K562 (cell line): ENCODE measurements around the gene ZNF775. TPM values are rescaled to one million over a fixed set of nuclear protein-coding genes. Genes with fewer than 3 reads are reported as not detected.

Experiments
- ATAC-seq: fragments of 200-7000 bp; cut with Tn5 transposase; 3 replicates; pipeline ENCODE4 v1.9.1; 2020; ENCODE audit warnings: moderate library complexity
- BruUV-seq: library from RNA; stranded (reverse); fragments of 400-500 nt; replicated peaks from 2 replicates; lab custom pipeline; 2021; lab: Mats Ljungman, UMichigan
- CTCF ChIA-PET: fragments of 300-600 bp; formaldehyde crosslinking; extraction: SDS; loops from one replicate; lab custom pipeline; 2021; ENCODE audit warnings: low intra/inter-chr PET ratio; lab: Yijun Ruan, JAX
- POLR2A ChIA-PET: fragments of 300-600, 350-650 bp; sonication (Branson Sonifier 250); formaldehyde crosslinking; extraction: SDS; loops from one replicate; lab custom pipeline; 2021; ENCODE audit warnings: antibody characterized with exemption, inconsistent platforms; lab: Yijun Ruan, JAX
- DNase-seq, 4 experiments: peaks; one replicate each; pipeline versions ENCODE4 v3.0.0 to v3.0.0-alpha.2; 2011 to 2018; ENCODE audit warnings: low spot score in 3 of 4, mixed read lengths in 3 of 4; ENCODE audit errors: extremely low read depth in 1 of 4
- FAIRE-seq: peaks from 2 replicates; lab custom pipeline; 2011; peaks lifted over from hg19 to GRCh38; lab: Jason Lieb, UNC
- H2AFZ ChIP-seq: 2 replicates; pipeline ENCODE4 v1.6.0; 2011; ENCODE audit warnings: low read depth, low read length, control low read depth, inconsistent platforms
- H3K27ac ChIP-seq: fragments of 200-600 bp; 3 replicates; pipeline ENCODE4 v1.8.0; 2011; ENCODE audit warnings: low read depth, mild to moderate bottlenecking, control low read depth, inconsistent platforms, low read length, moderate library complexity, mixed read lengths; ENCODE audit errors: extremely low read depth
- H3K27me3 ChIP-seq, 2 experiments: fragments of 300-600 bp in 1 of 2; 2 replicates in 1 of 2; 3 replicates in 1 of 2; pipeline versions ENCODE4 v1.6.0 to v1.8.0; 2011; ENCODE audit warnings: inconsistent platforms in 2 of 2, low read length in 2 of 2, mild to moderate bottlenecking in 1 of 2, mixed read lengths in 1 of 2, moderate library complexity in 1 of 2; ENCODE audit not compliant: control insufficient read depth in 2 of 2, insufficient read depth in 2 of 2
- H3K36me3 ChIP-seq: fragments of 300-600 bp; 3 replicates; pipeline ENCODE4 v1.8.0; 2011; ENCODE audit warnings: mild to moderate bottlenecking, low read length, inconsistent platforms; ENCODE audit not compliant: control insufficient read depth, insufficient read depth
- H3K4me1 ChIP-seq, 2 experiments: fragments of 200-600 bp in 1 of 2; replicated peaks in 1 of 2; 2 replicates in 1 of 2; 3 replicates in 1 of 2; pipeline versions ENCODE4 v1.5.1 to v1.8.0; 2011; ENCODE audit warnings: inconsistent platforms in 2 of 2, low read length in 2 of 2, mild to moderate bottlenecking in 1 of 2, mixed read lengths in 1 of 2, moderate library complexity in 1 of 2; ENCODE audit not compliant: control insufficient read depth in 2 of 2, insufficient read depth in 2 of 2
- H3K4me2 ChIP-seq: 2 replicates; pipeline ENCODE4 v1.6.1; 2011; ENCODE audit warnings: low read length, control low read depth, inconsistent platforms, mixed read lengths; ENCODE audit not compliant: insufficient read depth
- H3K4me3 ChIP-seq: fragments of 200-600 bp; sonication (generic), shearing (Covaris generic); 2 replicates; pipeline ENCODE4 v1.5.1; 2016; ENCODE audit warnings: control low read depth, inconsistent platforms
- H3K79me2 ChIP-seq: fragments of 200-600 bp; 3 replicates; pipeline ENCODE4 v1.8.0; 2011; ENCODE audit warnings: low read length, inconsistent platforms; ENCODE audit not compliant: control insufficient read depth, insufficient read depth
- H3K9ac ChIP-seq, 2 experiments: 2 replicates each; pipeline versions ENCODE4 v1.6.0 to v1.6.1; 2011; ENCODE audit warnings: low read depth in 2 of 2, low read length in 2 of 2, control low read depth in 1 of 2, inconsistent platforms in 1 of 2, mild to moderate bottlenecking in 1 of 2, mixed read lengths in 1 of 2; ENCODE audit not compliant: insufficient read depth in 1 of 2
- H3K9me1 ChIP-seq: one replicate; pipeline ENCODE4 v1.6.0; 2011; ENCODE audit warnings: inconsistent platforms, mild to moderate bottlenecking, low read length, moderate library complexity; ENCODE audit not compliant: control insufficient read depth, insufficient read depth
- H3K9me3 ChIP-seq: replicated peaks from 2 replicates; pipeline ENCODE4 v1.5.1; 2011; ENCODE audit warnings: low read depth, low read length, inconsistent platforms; ENCODE audit not compliant: control insufficient read depth, insufficient read depth
- H4K20me1 ChIP-seq: replicated peaks from 2 replicates; pipeline ENCODE4 v1.6.1; 2011; ENCODE audit warnings: low read length, inconsistent platforms, mixed read lengths; ENCODE audit not compliant: control insufficient read depth, insufficient read depth
- FOXA3 ChIP-seq, 2 experiments: fragments of 450-650 bp in 1 of 2; sonication (generic) in 1 of 2; formaldehyde crosslinking; IDR thresholded peaks in 1 of 2; conservative IDR thresholded peaks in 1 of 2; 2 replicates each; pipeline versions ENCODE4 v1.4.0 to v1.8.0; 2020 to 2022; ENCODE audit warnings: mild to moderate bottlenecking in 2 of 2, missing genetic modification reagents in 1 of 2
- HCFC1 ChIP-seq: IDR thresholded peaks from 2 replicates; pipeline ENCODE4 v1.6.1; 2012; ENCODE audit warnings: low read depth, low read length, improper control_type of control experiment
- SAFB2 ChIP-seq: fragments of 200-400 bp; formaldehyde crosslinking; IDR thresholded peaks from 2 replicates; pipeline ENCODE4 v1.6.1; 2018; ENCODE audit warnings: borderline replicate concordance, low read length, low read depth, moderate library complexity; ENCODE audit not compliant: severe bottlenecking
- SMARCC2 ChIP-seq: fragments of 450-650 bp; IDR thresholded peaks from 2 replicates; pipeline ENCODE4 v1.6.1; 2017; ENCODE audit warnings: antibody characterized with exemption, moderate library complexity, mild to moderate bottlenecking, low read depth
- SOX6 ChIP-seq: fragments of 450-650 bp; IDR thresholded peaks from 2 replicates; pipeline ENCODE4 v1.6.1; 2014; ENCODE audit warnings: mild to moderate bottlenecking
- TAF7 ChIP-seq: fragments of 450-650 bp; IDR thresholded peaks from 2 replicates; pipeline ENCODE4 v1.6.1; 2016; ENCODE audit warnings: missing genetic modification characterization, missing compliant biosample characterization
- ZFP36 ChIP-seq: fragments of 150-350 bp; IDR thresholded peaks from 2 replicates; pipeline ENCODE4 v1.6.1; 2018; ENCODE audit warnings: low read length, low read depth; ENCODE audit not compliant: partially characterized antibody
- ZMIZ1 ChIP-seq, 2 experiments: fragments of 150-350 bp in 1 of 2; IDR thresholded peaks; 2 replicates each; pipeline ENCODE4 v1.6.1; 2012 to 2016; ENCODE audit warnings: low read depth in 2 of 2, low read length in 2 of 2, mild to moderate bottlenecking in 1 of 2, moderate library complexity in 1 of 2
- ZNF561 ChIP-seq: fragments of 450-650 bp; formaldehyde crosslinking; conservative IDR thresholded peaks from 2 replicates; pipeline ENCODE4 v1.4.0; 2020; ENCODE audit warnings: mild to moderate bottlenecking, moderate library complexity
- ZNF644 ChIP-seq: fragments of 200-800 bp; sonication (Bioruptor generic); IDR thresholded peaks from 2 replicates; pipeline ENCODE4 v1.6.1; 2016; ENCODE audit warnings: low read depth, missing genetic modification characterization, missing compliant biosample characterization
- WGBS: fragments of 100-300 bp; shearing (Covaris generic); methylation state at CpG from one replicate; pipeline ENCODE4 v1.1.6; 2016; ENCODE audit warnings: low coverage, mixed read lengths; ENCODE audit not compliant: insufficient coverage; ENCODE audit errors: missing lambda C conversion rate; 5-methylcytosine and 5-hydroxymethylcytosine counted together
- in situ Hi-C: fragments of 300-500 bp; cut with MboI; formaldehyde crosslinking; loops from 4 replicates; pipeline ENCODE4 v1.15.0; 2018; ENCODE audit warnings: inconsistent platforms, mixed read lengths
- intact Hi-C: fragments of 100-400 bp; cut with micrococcal nuclease; formaldehyde crosslinking; loops from 2 replicates; pipeline ENCODE4 v1.14.2; 2022
- polyA plus RNA-seq, 8 experiments: library from polyadenylated mRNA; depleted of rRNA in 4 of 8; stranded (reverse) in 5 of 8; unstranded in 3 of 8; fragments of >200 nt; fragmentation: Nextera tagmentation in 2 of 8; fragmentation: Illumina TruSeq in 1 of 8; extraction: Ambion mirVana in 2 of 8; extraction: Trizol in 1 of 8; gene quantifications; 2 replicates each; pipeline versions ENCODE4 v1.2.1 to v1.2.3, GENCODE V29; 2011 to 2014; ENCODE audit warnings: inconsistent platforms in 1 of 8, missing spikeins in 1 of 8
- total RNA-seq, 7 experiments: library from RNA; depleted of rRNA in 6 of 7; stranded (reverse); fragments of >200 nt in 6 of 7; fragmentation: Illumina TruSeq in 2 of 7; extraction: Trizol in 2 of 7; gene quantifications; 2 replicates each; pipeline versions ENCODE4 v1.2.1 to v1.2.3, GENCODE V29; 2011 to 2021; ENCODE audit warnings: low replicate concordance in 1 of 7
- TF ChIP-seq, protein P1 (sequence below): fragments of 250-450 bp; sonication (Bioruptor Pico); IDR thresholded peaks from 2 replicates; pipeline ENCODE4 v1.5.0; 2020; ENCODE audit warnings: mild to moderate bottlenecking

Gene ZNF775
- total and polyA plus RNA-seq, 9 of the 15 experiments (the other 6 are each of a cell fraction or from before 2014, with no cell fraction given): 0.04 to 18.7 (median 4.9) TPM

GRCh38 chr7:150432915-150433892, 54.1 kb downstream of the ZNF775 start:
- Histone ChIP-seq H3K4me2 (peak overlapping the region; percentile 53), H3K79me2 (no peaks in the 10 kb centered on the region)
- peak; percentile 87 for FAIRE-seq
- TF ChIP-seq ZMIZ1 (IDR thresholded peaks at IDR 0.05; ENCODE audit: low read depth in 2 of 2, low read length in 2 of 2): 0 out of 4 replicates have a peak, but pooled peaks of 1 of the 2 experiments have one; percentile 17
- TF ChIP-seq SMARCC2: peak; percentile 51; the same call in 1 of the 2 replicates
- TF ChIP-seq FOXA3 (CRISPR knock-in tag; conservative IDR thresholded peaks at IDR 0.05 in 1 of 2, IDR thresholded peaks at IDR 0.05 in 1 of 2): peak in 1 of 2 experiments; percentile 43; a peak in 1 of 4 replicates
- 0 out of 2 replicates have a peak, but pooled peaks have one; percentile 17 for TF ChIP-seq TAF7 (tag)
- 0 out of 2 replicates have a peak, but pooled peaks have one; percentile 13 for TF ChIP-seq SOX6
- TF ChIP-seq, protein P1, sequence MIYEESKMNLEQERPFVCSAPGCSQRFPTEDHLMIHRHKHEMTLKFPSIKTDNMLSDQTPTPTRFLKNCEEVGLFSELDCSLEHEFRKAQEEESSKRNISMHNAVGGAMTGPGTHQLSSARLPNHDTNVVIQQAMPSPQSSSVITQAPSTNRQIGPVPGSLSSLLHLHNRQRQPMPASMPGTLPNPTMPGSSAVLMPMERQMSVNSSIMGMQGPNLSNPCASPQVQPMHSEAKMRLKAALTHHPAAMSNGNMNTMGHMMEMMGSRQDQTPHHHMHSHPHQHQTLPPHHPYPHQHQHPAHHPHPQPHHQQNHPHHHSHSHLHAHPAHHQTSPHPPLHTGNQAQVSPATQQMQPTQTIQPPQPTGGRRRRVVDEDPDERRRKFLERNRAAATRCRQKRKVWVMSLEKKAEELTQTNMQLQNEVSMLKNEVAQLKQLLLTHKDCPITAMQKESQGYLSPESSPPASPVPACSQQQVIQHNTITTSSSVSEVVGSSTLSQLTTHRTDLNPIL (CRISPR knock-in tag): peak; percentile 62; the same call in 1 of the 2 replicates
- TF ChIP-seq ZNF644: peak; percentile 78; the same call in 1 of the 2 replicates
- TF ChIP-seq ZFP36: peak; percentile 58
- TF ChIP-seq ZNF561 (CRISPR knock-in tag): no peak
- TF ChIP-seq HCFC1: 0 out of 2 replicates have a peak, but pooled peaks have one; percentile 17
- no peak for TF ChIP-seq SAFB2

More at GRCh38 chr7:150432915-150433892, 54.1 kb downstream of the ZNF775 start:
- H3K9me1 ChIP-seq: no peaks in the 10 kb centered on the region
- DNase-seq (peak in 3 of 4 experiments; percentile 18 to 60 (median 60)), ATAC-seq (peak; percentile 72)
- no peaks in the 10 kb centered on the region for H4K20me1 ChIP-seq
- H3K9ac ChIP-seq: peak overlapping the region in 1 of 2 experiments; percentile 77; a peak in 1 of 4 replicates
- peak overlapping the region; percentile 38; the same call in 1 of the 3 replicates for H3K27ac ChIP-seq
- H3K27me3 ChIP-seq: no peaks in the 10 kb centered on the region
- no peak overlapping the region for H3K4me3 ChIP-seq
- H3K9me3 ChIP-seq: no peaks in the 10 kb centered on the region
- no TSS peak for BruUV-seq
- H3K36me3 ChIP-seq: no peaks in the 10 kb centered on the region
- in situ Hi-C loops (no loop called here), intact Hi-C loops (no loop called here)
- CTCF ChIA-PET: no interaction called here
- peaks cover 15 to 32% of the 10 kb centered on the region in 2 experiments for H3K4me1 ChIP-seq
- 9% methylated on average over 14 of the region's 14 CpGs for WGBS
- H2AFZ ChIP-seq: peak overlapping the region; percentile 80
- POLR2A ChIA-PET: interaction anchor here (0.6 to 3.6 kb wide), 11 partner anchors 9 to 487 kb away, joined by 3 to 29 read pairs (median 3); partner anchors contain the start of gene GIMAP8
